ENCODE data around the gene NOLC1.

NOLC1 gene

DNA sequence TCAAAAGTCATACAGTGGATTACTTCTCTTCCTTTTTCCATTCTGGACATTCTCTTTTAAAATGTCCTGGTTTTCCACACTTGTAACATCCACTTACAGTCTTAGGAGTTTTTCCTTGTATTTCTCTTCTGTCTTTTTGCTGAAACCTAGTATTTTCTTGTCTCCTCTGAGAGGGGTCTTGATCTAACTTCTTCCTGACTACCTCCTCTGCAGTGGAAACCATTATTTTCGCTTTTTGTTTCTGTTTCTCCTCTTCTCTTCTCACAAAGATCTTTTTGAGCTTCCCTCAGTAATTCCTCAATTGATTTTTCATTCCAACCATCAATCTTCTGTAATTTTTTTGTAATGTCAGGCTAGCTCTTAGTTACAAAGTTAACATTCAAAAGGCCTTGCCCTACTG, 50.2 kb downstream of the NOLC1 start:
- H3K27ac ChIP-seq (ENCODE audit: low read length): no peak overlapping the region
- H3K4me3 ChIP-seq (ENCODE audit: low read depth in 1 of 2, low read length in 2 of 2): no peak overlapping the region

GRCh38 chr10:102208311-102209035, 56.3 kb downstream of the NOLC1 start:
- Histone ChIP-seq H3K9ac (ENCODE audit: low read depth, low read length) (no peak overlapping the region), H3K4me3 (ENCODE audit: low read depth in 1 of 2, low read length in 2 of 2) (no peak overlapping the region), H3K4me2 (ENCODE audit: insufficient read depth, low read length) (no peak overlapping the region), H3K27me3 (ENCODE audit: insufficient read depth, low read length, poor library complexity) (no peaks in the 10 kb centered on the region), H3K27ac (ENCODE audit: low read length) (no peak overlapping the region), H3K36me3 (ENCODE audit: insufficient read depth, low read length) (no peaks in the 10 kb centered on the region), H3K9me3 (ENCODE audit: insufficient read depth, low read length, severe bottlenecking) (peaks cover 14% of the 10 kb centered on the region), H3K4me1 (ENCODE audit: insufficient read depth, low read length) (no peaks in the 10 kb centered on the region), H3K79me2 (ENCODE audit: insufficient read depth, low read length) (no peaks in the 10 kb centered on the region), H4K20me1 (ENCODE audit: insufficient read depth, low read length) (no peaks in the 10 kb centered on the region), H2AFZ (ENCODE audit: low read depth, low read length) (no peak overlapping the region)
- no peak for TF ChIP-seq EZH2 (IDR thresholded peaks at IDR 0.05; ENCODE audit: borderline replicate concordance, low read depth, low read length, severe bottlenecking)
- ATAC-seq (ENCODE audit: insufficient read depth, low read depth) (no peak), DNase-seq (no peak)

More for the DNA sequence above, 50.2 kb downstream of the NOLC1 start:
- H4K20me1 ChIP-seq (ENCODE audit: insufficient read depth, low read length): no peaks in the 10 kb centered on the region
- DNase-seq (no peak), ATAC-seq (ENCODE audit: insufficient read depth, low read depth) (no peak)
- no peak for TF ChIP-seq CTCF (IDR thresholded peaks at IDR 0.05; ENCODE audit: borderline replicate concordance, extremely low read depth, low read length, poor library complexity, severe bottlenecking)
- TF ChIP-seq EZH2 (IDR thresholded peaks at IDR 0.05; ENCODE audit: borderline replicate concordance, low read depth, low read length, severe bottlenecking): no peak
- H3K27me3 ChIP-seq (ENCODE audit: insufficient read depth, low read length, poor library complexity): peaks cover 4% of the 10 kb centered on the region
- peaks cover 14% of the 10 kb centered on the region for H3K9me3 ChIP-seq (ENCODE audit: insufficient read depth, low read length, severe bottlenecking)
- H3K36me3 ChIP-seq (ENCODE audit: insufficient read depth, low read length): no peaks in the 10 kb centered on the region
- no peak overlapping the region for H3K4me2 ChIP-seq (ENCODE audit: insufficient read depth, low read length)
- H3K9ac ChIP-seq (ENCODE audit: low read depth, low read length): no peak overlapping the region
- no peaks in the 10 kb centered on the region for H3K4me1 ChIP-seq (ENCODE audit: insufficient read depth, low read length)
- no peaks in the 10 kb centered on the region for H3K79me2 ChIP-seq (ENCODE audit: insufficient read depth, low read length)
- H2AFZ ChIP-seq (ENCODE audit: low read depth, low read length): no peak overlapping the region

GRCh38 chr10:102211615-102212299, 59.6 kb downstream of the NOLC1 start:
- Histone ChIP-seq H3K4me3 (ENCODE audit: low read depth in 1 of 2, low read length in 2 of 2) (no peak overlapping the region), H4K20me1 (ENCODE audit: insufficient read depth, low read length) (no peaks in the 10 kb centered on the region), H3K27me3 (ENCODE audit: insufficient read depth, low read length, poor library complexity) (no peaks in the 10 kb centered on the region), H3K79me2 (ENCODE audit: insufficient read depth, low read length) (no peaks in the 10 kb centered on the region), H3K9ac (ENCODE audit: low read depth, low read length) (no peak overlapping the region), H3K36me3 (ENCODE audit: insufficient read depth, low read length) (no peaks in the 10 kb centered on the region), H3K4me2 (ENCODE audit: insufficient read depth, low read length) (no peak overlapping the region), H3K27ac (ENCODE audit: low read length) (no peak overlapping the region), H2AFZ (ENCODE audit: low read depth, low read length) (no peak overlapping the region), H3K9me3 (ENCODE audit: insufficient read depth, low read length, severe bottlenecking) (no peaks in the 10 kb centered on the region), H3K4me1 (ENCODE audit: insufficient read depth, low read length) (no peaks in the 10 kb centered on the region)
- TF ChIP-seq CTCF (IDR thresholded peaks at IDR 0.05; ENCODE audit: borderline replicate concordance, extremely low read depth, low read length, poor library complexity, severe bottlenecking) (no peak), EZH2 (IDR thresholded peaks at IDR 0.05; ENCODE audit: borderline replicate concordance, low read depth, low read length, severe bottlenecking) (no peak)
- DNase-seq (no peak), ATAC-seq (ENCODE audit: insufficient read depth, low read depth) (no peak)

Measured in DND-41 (cell line).